Liver (tissue), 3 donors: ENCODE results near the gene N4BP2.

Experiments
- EGR1 ChIP-seq, 2 donors: IDR thresholded peaks; 2 replicates each; pipeline ENCODE4 v1.6.1; 2016 to 2018; ENCODE audit warnings: antibody characterized with exemption in 2 of 2, low read depth in 2 of 2
- GABPA ChIP-seq, 2 donors: IDR thresholded peaks in 1 of 2; conservative IDR thresholded peaks in 1 of 2; 2 replicates each; pipeline ENCODE4 v1.6.1; 2016; ENCODE audit warnings: antibody characterized with exemption in 2 of 2, mild to moderate bottlenecking in 1 of 2, moderate library complexity in 1 of 2
- RAD21 ChIP-seq, 2 donors: IDR thresholded peaks; 2 replicates each; pipeline ENCODE4 v1.6.1; 2016; ENCODE audit warnings: antibody characterized with exemption in 2 of 2, mild to moderate bottlenecking in 2 of 2
- TAF1 ChIP-seq: conservative IDR thresholded peaks from 2 replicates; pipeline ENCODE4 v1.6.1; 2016; ENCODE audit warnings: antibody characterized with exemption, mild to moderate bottlenecking
- TF ChIP-seq, protein P1 (sequence below): fragments of 150-350 bp; IDR thresholded peaks from 2 replicates; pipeline ENCODE4 v1.5.1; 2017; ENCODE audit warnings: improper control_type of control experiment, low read depth, low read length; ENCODE audit not compliant: missing input control
- TF ChIP-seq, protein P2 (sequence below): IDR thresholded peaks from 2 replicates; pipeline ENCODE4 v1.6.1; 2016; ENCODE audit warnings: antibody characterized with exemption, mild to moderate bottlenecking
- donor health status: healthy.
- donor health status: healthy.

DNA sequence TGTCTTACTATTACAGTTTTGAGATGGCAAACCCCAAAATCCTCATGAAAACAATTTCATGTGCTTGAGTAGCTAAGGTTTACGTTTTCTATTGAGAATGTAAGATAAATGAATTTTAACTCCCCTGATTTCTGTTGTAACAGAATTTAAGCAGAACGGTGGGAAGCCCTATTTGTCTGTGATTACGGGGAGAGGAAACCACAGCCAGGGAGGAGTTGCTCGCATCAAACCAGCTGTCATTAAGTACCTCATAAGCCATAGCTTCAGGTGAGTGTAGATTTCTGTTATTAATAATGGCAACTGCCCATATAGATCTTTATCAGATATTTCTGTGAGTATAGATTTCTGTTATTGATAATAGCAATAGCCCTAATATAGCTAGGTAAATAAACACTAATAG lies 96.0 kb downstream of the N4BP2 start:
- no peak for TF ChIP-seq TAF1
- no peak for TF ChIP-seq RAD21 (IDR thresholded peaks at IDR 0.05)
- no peak for TF ChIP-seq GABPA (IDR thresholded peaks at IDR 0.05 in 1 of 2, conservative IDR thresholded peaks at IDR 0.05 in 1 of 2)
- TF ChIP-seq, protein P1, sequence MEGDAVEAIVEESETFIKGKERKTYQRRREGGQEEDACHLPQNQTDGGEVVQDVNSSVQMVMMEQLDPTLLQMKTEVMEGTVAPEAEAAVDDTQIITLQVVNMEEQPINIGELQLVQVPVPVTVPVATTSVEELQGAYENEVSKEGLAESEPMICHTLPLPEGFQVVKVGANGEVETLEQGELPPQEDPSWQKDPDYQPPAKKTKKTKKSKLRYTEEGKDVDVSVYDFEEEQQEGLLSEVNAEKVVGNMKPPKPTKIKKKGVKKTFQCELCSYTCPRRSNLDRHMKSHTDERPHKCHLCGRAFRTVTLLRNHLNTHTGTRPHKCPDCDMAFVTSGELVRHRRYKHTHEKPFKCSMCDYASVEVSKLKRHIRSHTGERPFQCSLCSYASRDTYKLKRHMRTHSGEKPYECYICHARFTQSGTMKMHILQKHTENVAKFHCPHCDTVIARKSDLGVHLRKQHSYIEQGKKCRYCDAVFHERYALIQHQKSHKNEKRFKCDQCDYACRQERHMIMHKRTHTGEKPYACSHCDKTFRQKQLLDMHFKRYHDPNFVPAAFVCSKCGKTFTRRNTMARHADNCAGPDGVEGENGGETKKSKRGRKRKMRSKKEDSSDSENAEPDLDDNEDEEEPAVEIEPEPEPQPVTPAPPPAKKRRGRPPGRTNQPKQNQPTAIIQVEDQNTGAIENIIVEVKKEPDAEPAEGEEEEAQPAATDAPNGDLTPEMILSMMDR, result no peak
- TF ChIP-seq EGR1 (IDR thresholded peaks at IDR 0.05; ENCODE audit: low read depth in 2 of 2), result no peak
- TF ChIP-seq, protein P2, sequence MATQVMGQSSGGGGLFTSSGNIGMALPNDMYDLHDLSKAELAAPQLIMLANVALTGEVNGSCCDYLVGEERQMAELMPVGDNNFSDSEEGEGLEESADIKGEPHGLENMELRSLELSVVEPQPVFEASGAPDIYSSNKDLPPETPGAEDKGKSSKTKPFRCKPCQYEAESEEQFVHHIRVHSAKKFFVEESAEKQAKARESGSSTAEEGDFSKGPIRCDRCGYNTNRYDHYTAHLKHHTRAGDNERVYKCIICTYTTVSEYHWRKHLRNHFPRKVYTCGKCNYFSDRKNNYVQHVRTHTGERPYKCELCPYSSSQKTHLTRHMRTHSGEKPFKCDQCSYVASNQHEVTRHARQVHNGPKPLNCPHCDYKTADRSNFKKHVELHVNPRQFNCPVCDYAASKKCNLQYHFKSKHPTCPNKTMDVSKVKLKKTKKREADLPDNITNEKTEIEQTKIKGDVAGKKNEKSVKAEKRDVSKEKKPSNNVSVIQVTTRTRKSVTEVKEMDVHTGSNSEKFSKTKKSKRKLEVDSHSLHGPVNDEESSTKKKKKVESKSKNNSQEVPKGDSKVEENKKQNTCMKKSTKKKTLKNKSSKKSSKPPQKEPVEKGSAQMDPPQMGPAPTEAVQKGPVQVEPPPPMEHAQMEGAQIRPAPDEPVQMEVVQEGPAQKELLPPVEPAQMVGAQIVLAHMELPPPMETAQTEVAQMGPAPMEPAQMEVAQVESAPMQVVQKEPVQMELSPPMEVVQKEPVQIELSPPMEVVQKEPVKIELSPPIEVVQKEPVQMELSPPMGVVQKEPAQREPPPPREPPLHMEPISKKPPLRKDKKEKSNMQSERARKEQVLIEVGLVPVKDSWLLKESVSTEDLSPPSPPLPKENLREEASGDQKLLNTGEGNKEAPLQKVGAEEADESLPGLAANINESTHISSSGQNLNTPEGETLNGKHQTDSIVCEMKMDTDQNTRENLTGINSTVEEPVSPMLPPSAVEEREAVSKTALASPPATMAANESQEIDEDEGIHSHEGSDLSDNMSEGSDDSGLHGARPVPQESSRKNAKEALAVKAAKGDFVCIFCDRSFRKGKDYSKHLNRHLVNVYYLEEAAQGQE, result no peak
